ENCODE measurements around the gene PTPRK.
"Not testable (repeated sequence)": the region's sequence is repeated elsewhere in the genome, so short reads cannot be mapped to it uniquely, and the experiment has no call there.

The PTPRK gene

GRCh38 chr6:128491100-128491581 lies 29.3 kb downstream of the PTPRK start:
- no peak for DNase-seq (ENCODE audit: low read depth)

- DNase-seq (ENCODE audit: low read depth) = no peak
These were observed 32.7 kb downstream of the PTPRK start for GRCh38 chr6:128487746-128488145.

GRCh38 chr6:128487055-128487454 lies 33.3 kb downstream of the PTPRK start:
- no peak for DNase-seq (ENCODE audit: low read depth)

- not testable (repeated sequence) for DNase-seq (ENCODE audit: low read depth)
These were observed 33.8 kb downstream of the PTPRK start for GRCh38 chr6:128486580-128486979.

GRCh38 chr6:128483472-128484135 lies 36.8 kb downstream of the PTPRK start:
- peak; percentile 24 for DNase-seq (ENCODE audit: low read depth)

GRCh38 chr6:128482642-128483041 lies 37.8 kb downstream of the PTPRK start:
- no peak for DNase-seq (ENCODE audit: low read depth)

- no peak for DNase-seq (ENCODE audit: low read depth)
These were observed 40.4 kb downstream of the PTPRK start for GRCh38 chr6:128479991-128480390.

- no peak for DNase-seq (ENCODE audit: low read depth)
These were observed 41.2 kb downstream of the PTPRK start for GRCh38 chr6:128479048-128479666.

GRCh38 chr6:128478230-128479047 lies 42.0 kb downstream of the PTPRK start:
- DNase-seq (ENCODE audit: low read depth) = no peak

- DNase-seq (ENCODE audit: low read depth) = no peak
These were observed 45.5 kb downstream of the PTPRK start for GRCh38 chr6:128474933-128475332.

- peak; percentile 75 for DNase-seq (ENCODE audit: low read depth)
These were observed 45.9 kb downstream of the PTPRK start for GRCh38 chr6:128474481-128474880.

GRCh38 chr6:128471907-128472306 lies 48.5 kb downstream of the PTPRK start:
- no peak for DNase-seq (ENCODE audit: low read depth)

- DNase-seq (ENCODE audit: low read depth) = no peak
These were observed 54.7 kb downstream of the PTPRK start for GRCh38 chr6:128465368-128466343.

GRCh38 chr6:128464790-128465189 lies 55.6 kb downstream of the PTPRK start:
- no peak for DNase-seq (ENCODE audit: low read depth)

- DNase-seq (ENCODE audit: low read depth) = peak; percentile 25
These were observed 56.5 kb downstream of the PTPRK start for GRCh38 chr6:128463942-128464341.

GRCh38 chr6:128461501-128461900 lies 58.9 kb downstream of the PTPRK start:
- no peak for DNase-seq (ENCODE audit: low read depth)

GRCh38 chr6:128456510-128457230 lies 63.7 kb downstream of the PTPRK start:
- DNase-seq (ENCODE audit: low read depth) = no peak

GRCh38 chr6:128455959-128456358 lies 64.4 kb downstream of the PTPRK start:
- no peak for DNase-seq (ENCODE audit: low read depth)

- DNase-seq (ENCODE audit: low read depth) = no peak
These were observed 67.7 kb downstream of the PTPRK start for GRCh38 chr6:128452713-128453112.

- no peak for DNase-seq (ENCODE audit: low read depth)
These were observed 73.9 kb downstream of the PTPRK start for GRCh38 chr6:128446497-128446896.

GRCh38 chr6:128443553-128443952 lies 76.8 kb downstream of the PTPRK start:
- no peak for DNase-seq (ENCODE audit: low read depth)
